T-helper 17 cell (primary cell): Measurements from ENCODE around the gene USP31. TPM values are rescaled to one million over a fixed set of nuclear protein-coding genes. Genes with fewer than 3 reads are reported as not detected.

Source experiments
- ATAC-seq: fragments of 150-1000 bp; cut with Tn5 transposase; 2 replicates; pipeline ENCODE4 v1.10.0; 2021; ENCODE audit warnings: mild to moderate bottlenecking, moderate library complexity
- DNase-seq, 3 donors: peaks; one replicate each; pipeline versions ENCODE4 v3.0.0 to v3.0.0-alpha.2; 2020 to 2021
- H3K9me3 ChIP-seq: one replicate; pipeline ENCODE4 v1.7.0; 2013; ENCODE audit warnings: low read length, mild to moderate bottlenecking; ENCODE audit not compliant: control insufficient read depth, poor library complexity, severe bottlenecking
- H3K27ac Mint-ChIP-seq: one replicate; pipeline ENCODE4 v1.8.0; 2022; ENCODE audit warnings: mild to moderate bottlenecking, moderate library complexity, mixed read lengths
- H3K27me3 Mint-ChIP-seq: one replicate; pipeline ENCODE4 v1.8.0; 2022; ENCODE audit warnings: mixed read lengths
- H3K36me3 Mint-ChIP-seq: one replicate; pipeline ENCODE4 v1.8.0; 2022; ENCODE audit warnings: low read depth, mixed read lengths
- H3K4me1 Mint-ChIP-seq: one replicate; pipeline ENCODE4 v1.8.0; 2022; ENCODE audit warnings: mild to moderate bottlenecking, mixed read lengths
- H3K4me3 Mint-ChIP-seq: one replicate; pipeline ENCODE4 v1.8.0; 2022; ENCODE audit warnings: mild to moderate bottlenecking, moderate library complexity, mixed read lengths
- total RNA-seq, 4 donors: library from RNA in 2 of 4; stranded (reverse) in 2 of 4; gene quantifications; one replicate each; pipeline ENCODE4 v1.2.3 and lab custom pipeline; 2022 to 2026

USP31 gene
- total RNA-seq, 2 donors from 2014 or later = 3.5 to 7.2 TPM

GRCh38 chr16:23071196-23072083 is 77.8 kb downstream of the USP31 start:
- peaks cover 2% of the 10 kb centered on the region for H3K4me1 Mint-ChIP-seq
- ATAC-seq = no peak
- no peak overlapping the region for H3K27ac Mint-ChIP-seq
- DNase-seq = no peak
- H3K9me3 ChIP-seq = no peaks in the 10 kb centered on the region
- peak overlapping the region; percentile 15 for H3K4me3 Mint-ChIP-seq
- H3K27me3 Mint-ChIP-seq = no peaks in the 10 kb centered on the region
- peaks cover 3% of the 10 kb centered on the region for H3K36me3 Mint-ChIP-seq

GRCh38 chr16:23069844-23070243 is 79.4 kb downstream of the USP31 start:
- Mint-ChIP-seq H3K27ac (no peak overlapping the region), H3K36me3 (peaks cover 3% of the 10 kb centered on the region), H3K4me3 (no peak overlapping the region), H3K27me3 (no peaks in the 10 kb centered on the region), H3K4me1 (peaks cover 4% of the 10 kb centered on the region)
- no peak for ATAC-seq
- H3K9me3 ChIP-seq = no peaks in the 10 kb centered on the region
- DNase-seq = no peak

GRCh38 chr16:23068079-23068736 is 81.0 kb downstream of the USP31 start:
- Mint-ChIP-seq H3K4me1 (peaks cover 8% of the 10 kb centered on the region), H3K4me3 (no peak overlapping the region), H3K27me3 (no peaks in the 10 kb centered on the region), H3K27ac (no peak overlapping the region), H3K36me3 (peaks cover 3% of the 10 kb centered on the region)
- no peaks in the 10 kb centered on the region for H3K9me3 ChIP-seq
- ATAC-seq (no peak), DNase-seq (no peak)

DNA sequence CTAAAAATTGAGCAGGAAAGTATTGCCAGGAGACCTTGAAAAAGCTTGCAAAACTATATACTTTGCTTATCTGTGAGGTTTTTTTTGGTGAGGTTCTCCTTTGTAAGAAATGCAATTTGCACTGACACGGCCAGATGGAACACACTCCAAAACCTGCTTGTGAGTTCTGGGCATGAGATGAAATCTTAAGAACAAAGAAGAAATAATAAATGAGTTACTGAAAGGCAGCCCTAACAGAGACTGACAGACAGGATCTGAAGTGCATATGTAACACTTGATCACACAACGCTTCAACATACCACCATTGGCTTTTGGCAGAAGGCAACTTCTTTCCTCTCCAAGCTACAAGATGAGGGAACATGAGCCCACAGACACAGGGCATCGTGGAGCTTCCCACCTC is 82.6 kb downstream of the USP31 start:
- ATAC-seq (no peak), DNase-seq (no peak)
- Mint-ChIP-seq H3K27ac (no peak overlapping the region), H3K4me3 (no peak overlapping the region), H3K27me3 (no peaks in the 10 kb centered on the region), H3K4me1 (peaks cover 8% of the 10 kb centered on the region), H3K36me3 (peaks cover 3% of the 10 kb centered on the region)
- no peaks in the 10 kb centered on the region for H3K9me3 ChIP-seq

GRCh38 chr16:23064639-23065038 is 84.6 kb downstream of the USP31 start:
- DNase-seq (no peak), ATAC-seq (no peak)
- H3K27ac Mint-ChIP-seq = peak overlapping the region; percentile 56
- H3K4me3 Mint-ChIP-seq = no peak overlapping the region
- H3K9me3 ChIP-seq = no peaks in the 10 kb centered on the region
- H3K36me3 Mint-ChIP-seq = peaks cover 3% of the 10 kb centered on the region
- H3K27me3 Mint-ChIP-seq = peaks cover 9% of the 10 kb centered on the region
- peaks cover 11% of the 10 kb centered on the region for H3K4me1 Mint-ChIP-seq

GRCh38 chr16:23062524-23062923 is 86.7 kb downstream of the USP31 start:
- Mint-ChIP-seq H3K36me3 (peaks cover 2% of the 10 kb centered on the region), H3K27me3 (peaks cover 24% of the 10 kb centered on the region), H3K4me1 (peaks cover 13% of the 10 kb centered on the region), H3K4me3 (no peak overlapping the region), H3K27ac (peak overlapping the region; percentile 49)
- ATAC-seq (no peak), DNase-seq (no peak)
- no peaks in the 10 kb centered on the region for H3K9me3 ChIP-seq

DNA sequence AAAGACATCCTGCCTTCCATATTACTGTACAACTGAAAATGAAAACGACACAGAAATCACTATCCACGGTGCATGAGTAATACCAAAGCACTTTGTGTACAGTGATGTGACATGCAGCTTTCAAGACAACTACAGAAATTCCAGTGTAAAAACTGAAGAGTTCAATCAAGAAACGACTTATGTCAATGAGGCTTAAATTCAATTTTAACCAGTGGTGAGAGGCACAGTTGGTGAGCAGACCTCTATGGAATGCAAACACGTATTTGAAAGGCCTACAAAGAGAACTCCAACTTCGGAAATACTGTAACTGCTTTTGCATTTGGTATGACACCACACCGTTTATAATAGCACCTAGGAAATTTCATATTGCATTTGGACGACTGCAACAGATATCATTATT is 87.6 kb downstream of the USP31 start:
- DNase-seq (no peak), ATAC-seq (no peak)
- peaks cover 12% of the 10 kb centered on the region for H3K4me1 Mint-ChIP-seq
- peaks cover 2% of the 10 kb centered on the region for H3K36me3 Mint-ChIP-seq
- peaks cover 31% of the 10 kb centered on the region for H3K27me3 Mint-ChIP-seq
- H3K4me3 Mint-ChIP-seq = no peak overlapping the region
- H3K27ac Mint-ChIP-seq = no peak overlapping the region
- no peaks in the 10 kb centered on the region for H3K9me3 ChIP-seq

DNA sequence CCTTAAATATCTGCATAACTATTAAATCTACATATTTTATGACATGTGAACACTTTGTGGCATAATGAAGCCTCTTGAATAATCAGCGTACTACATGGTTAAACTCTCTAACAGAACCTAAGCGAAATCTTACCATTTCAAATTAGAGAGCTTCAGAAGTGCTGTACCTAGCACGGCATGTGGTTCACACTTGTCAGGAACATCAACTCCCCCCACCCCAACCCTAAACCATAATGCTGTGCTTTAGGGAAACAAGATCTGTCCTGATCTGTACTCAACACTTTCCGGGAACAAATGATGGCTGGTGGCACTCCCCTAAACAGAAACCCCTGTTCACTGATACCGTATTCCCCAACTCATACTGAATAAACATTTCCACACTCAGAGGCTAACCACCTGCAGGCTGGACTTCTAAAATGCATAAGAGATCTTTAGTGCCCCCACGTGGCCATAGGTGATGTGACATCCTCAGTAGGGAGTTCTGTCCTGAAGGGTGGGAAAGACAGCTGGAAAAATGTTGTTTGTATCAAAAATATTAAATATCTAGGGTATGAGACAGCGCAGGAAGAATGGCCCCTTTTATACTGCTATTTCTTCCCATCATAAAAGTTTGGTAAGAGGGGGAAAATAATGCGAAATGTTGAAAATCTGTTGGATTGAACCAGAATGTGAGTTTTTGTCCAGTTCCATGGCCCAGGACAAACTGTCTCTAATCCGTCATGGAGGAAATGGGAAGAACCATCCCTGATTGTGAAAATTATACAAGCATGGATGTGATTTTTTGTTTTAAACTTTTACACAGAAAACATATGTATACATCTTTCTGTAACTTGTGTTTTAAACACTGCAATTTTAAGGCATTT is 88.6 kb downstream of the USP31 start:
- Mint-ChIP-seq H3K4me1 (peaks cover 12% of the 10 kb centered on the region), H3K27ac (no peak overlapping the region), H3K4me3 (no peak overlapping the region), H3K27me3 (peaks cover 31% of the 10 kb centered on the region), H3K36me3 (peaks cover 2% of the 10 kb centered on the region)
- no peaks in the 10 kb centered on the region for H3K9me3 ChIP-seq
- ATAC-seq = peak; percentile 63
- DNase-seq = peak in 2 of 3 donors; percentile 20 to 37

DNA sequence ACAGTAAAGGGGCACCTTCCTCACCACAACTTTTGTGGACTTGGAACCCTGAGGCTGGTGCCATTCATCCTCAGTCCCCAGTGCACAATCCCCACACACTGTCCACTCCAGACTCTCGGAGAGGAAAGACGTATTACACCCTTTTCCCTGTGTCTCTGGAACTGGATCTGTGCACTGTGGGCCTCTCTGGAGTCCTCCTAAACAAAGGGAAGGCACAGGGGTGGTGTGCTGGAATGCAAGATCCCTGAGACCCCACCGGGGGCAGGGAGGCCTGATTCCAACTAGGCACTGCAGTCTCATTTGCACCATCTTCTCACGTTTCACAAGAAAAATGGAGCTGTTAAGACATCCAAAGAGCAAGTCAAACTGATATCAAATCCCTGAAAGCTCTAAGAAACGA is 89.8 kb downstream of the USP31 start:
- DNase-seq (no peak), ATAC-seq (no peak)
- no peak overlapping the region for H3K27ac Mint-ChIP-seq
- H3K9me3 ChIP-seq = no peaks in the 10 kb centered on the region
- H3K36me3 Mint-ChIP-seq = peaks cover 2% of the 10 kb centered on the region
- no peak overlapping the region for H3K4me3 Mint-ChIP-seq
- H3K27me3 Mint-ChIP-seq = peaks cover 40% of the 10 kb centered on the region
- peaks cover 7% of the 10 kb centered on the region for H3K4me1 Mint-ChIP-seq

DNA sequence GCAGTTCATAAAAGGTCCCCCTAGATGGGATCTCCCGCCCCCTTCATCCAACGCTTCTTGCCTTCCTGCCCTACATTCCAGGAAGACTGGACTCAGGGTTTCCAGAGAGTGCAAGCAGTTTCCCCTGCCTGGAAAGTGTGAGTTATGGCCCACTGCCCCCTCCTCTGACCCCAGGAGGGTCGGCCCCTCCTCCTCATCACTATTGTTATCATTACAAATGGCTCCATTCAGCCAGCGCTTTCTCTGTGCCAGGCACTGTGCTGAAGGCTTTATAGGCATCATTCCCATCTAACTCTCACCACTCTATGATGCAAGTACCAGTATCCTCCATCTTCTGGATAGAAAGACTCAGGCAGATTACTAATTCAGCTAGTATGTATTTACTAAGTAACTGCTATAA is 90.7 kb downstream of the USP31 start:
- Mint-ChIP-seq H3K4me1 (peaks cover 5% of the 10 kb centered on the region), H3K27ac (no peak overlapping the region), H3K4me3 (no peak overlapping the region), H3K36me3 (peaks cover 2% of the 10 kb centered on the region), H3K27me3 (peaks cover 45% of the 10 kb centered on the region)
- DNase-seq (no peak), ATAC-seq (no peak)
- no peaks in the 10 kb centered on the region for H3K9me3 ChIP-seq

GRCh38 chr16:23057013-23057596 is 92.1 kb downstream of the USP31 start:
- Mint-ChIP-seq H3K27ac (no peak overlapping the region), H3K4me1 (peaks cover 5% of the 10 kb centered on the region), H3K27me3 (peaks cover 60% of the 10 kb centered on the region), H3K4me3 (no peak overlapping the region), H3K36me3 (peaks cover 2% of the 10 kb centered on the region)
- no peaks in the 10 kb centered on the region for H3K9me3 ChIP-seq
- DNase-seq (no peak), ATAC-seq (no peak)

DNA sequence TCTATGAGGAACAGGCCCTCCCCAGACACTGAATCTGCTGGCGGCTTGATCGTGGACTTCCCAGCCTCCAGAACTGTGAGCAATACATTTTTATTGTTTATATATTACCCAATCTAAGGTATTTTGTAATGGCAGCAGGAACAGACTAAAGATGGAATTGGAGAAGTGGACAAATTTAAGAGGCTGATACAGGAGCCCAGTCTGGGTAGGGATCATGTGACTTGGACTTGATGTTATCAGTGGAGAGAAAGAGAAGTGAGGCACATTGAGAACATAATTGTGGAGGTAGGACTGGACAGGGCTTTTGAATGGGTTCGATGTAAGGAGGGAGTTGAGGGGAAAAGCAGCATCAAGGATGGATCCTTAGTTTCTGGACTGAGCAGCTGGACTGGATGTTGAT is 93.8 kb downstream of the USP31 start:
- Mint-ChIP-seq H3K27me3 (peaks cover 64% of the 10 kb centered on the region), H3K36me3 (peaks cover 2% of the 10 kb centered on the region)

More for the DNA sequence above, 93.8 kb downstream of the USP31 start:
- Mint-ChIP-seq H3K27ac (no peak overlapping the region), H3K4me3 (no peak overlapping the region), H3K4me1 (peaks cover 3% of the 10 kb centered on the region)
- DNase-seq = no peak
- no peak for ATAC-seq
- H3K9me3 ChIP-seq = no peaks in the 10 kb centered on the region
